D721Med (cell line): Measurements from ENCODE around the gene GREM2.

Experiments
- DNase-seq: peaks from one replicate; pipeline ENCODE4 v3.0.0; 2011; ENCODE audit warnings: low spot score; ENCODE audit not compliant: insufficient read length
- FAIRE-seq: peaks from 2 replicates; lab custom pipeline; 2011; peaks lifted over from hg19 to GRCh38; lab: Jason Lieb, UNC
- TF ChIP-seq, protein P1 (sequence below): IDR thresholded peaks from 2 replicates; pipeline ENCODE4 v1.5.1; 2012; ENCODE audit warnings: mild to moderate bottlenecking, control low read depth; ENCODE audit not compliant: insufficient read depth; ENCODE audit errors: missing control alignments

Gene GREM2

DNA sequence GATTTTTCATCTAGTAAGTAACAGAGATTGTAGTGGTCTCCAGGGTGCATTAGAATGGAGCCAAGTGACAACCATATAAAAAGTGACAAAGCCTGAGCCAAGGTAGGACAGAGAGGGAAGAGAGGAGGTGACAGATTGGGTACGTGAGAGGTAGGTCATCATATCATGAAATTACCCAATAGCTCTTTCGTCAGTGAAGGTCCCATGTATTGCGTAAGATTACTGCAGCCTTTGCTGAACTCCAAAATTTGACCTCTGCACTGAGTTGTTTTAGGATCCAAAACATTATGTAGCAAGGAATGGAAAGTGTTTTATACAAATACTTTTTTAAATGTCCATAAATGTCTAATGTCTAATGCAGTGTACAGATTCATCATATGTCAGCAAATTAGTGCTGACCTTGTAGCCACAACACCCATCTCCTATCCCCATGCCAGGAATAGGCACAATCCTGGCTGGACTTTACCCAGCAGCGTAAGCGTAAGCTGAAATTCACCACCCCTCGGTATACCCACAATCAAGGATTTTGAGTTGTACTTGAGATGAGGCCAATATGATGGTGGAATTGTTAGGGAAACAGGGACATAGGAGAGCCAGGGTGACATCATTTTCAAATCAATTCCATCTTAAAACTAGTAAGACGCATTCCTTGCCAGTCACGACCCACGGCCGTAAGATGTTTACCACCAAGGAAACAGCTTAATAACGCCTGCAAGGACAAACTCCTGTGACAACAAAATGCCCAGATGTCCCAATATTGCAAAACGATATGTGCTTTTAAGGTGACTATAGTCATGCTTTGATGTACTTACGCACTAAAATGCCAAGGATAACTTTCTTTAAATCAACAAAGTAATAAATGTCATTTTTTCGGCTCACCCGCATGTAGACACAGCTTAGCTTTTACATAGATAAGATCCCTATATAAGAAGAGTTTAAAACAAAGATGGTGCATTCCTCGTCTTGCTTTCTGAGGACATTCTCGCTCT lies 38.1 kb upstream of the GREM2 start:
- DNase-seq (no peak), FAIRE-seq (no peak)
- TF ChIP-seq, protein P1, sequence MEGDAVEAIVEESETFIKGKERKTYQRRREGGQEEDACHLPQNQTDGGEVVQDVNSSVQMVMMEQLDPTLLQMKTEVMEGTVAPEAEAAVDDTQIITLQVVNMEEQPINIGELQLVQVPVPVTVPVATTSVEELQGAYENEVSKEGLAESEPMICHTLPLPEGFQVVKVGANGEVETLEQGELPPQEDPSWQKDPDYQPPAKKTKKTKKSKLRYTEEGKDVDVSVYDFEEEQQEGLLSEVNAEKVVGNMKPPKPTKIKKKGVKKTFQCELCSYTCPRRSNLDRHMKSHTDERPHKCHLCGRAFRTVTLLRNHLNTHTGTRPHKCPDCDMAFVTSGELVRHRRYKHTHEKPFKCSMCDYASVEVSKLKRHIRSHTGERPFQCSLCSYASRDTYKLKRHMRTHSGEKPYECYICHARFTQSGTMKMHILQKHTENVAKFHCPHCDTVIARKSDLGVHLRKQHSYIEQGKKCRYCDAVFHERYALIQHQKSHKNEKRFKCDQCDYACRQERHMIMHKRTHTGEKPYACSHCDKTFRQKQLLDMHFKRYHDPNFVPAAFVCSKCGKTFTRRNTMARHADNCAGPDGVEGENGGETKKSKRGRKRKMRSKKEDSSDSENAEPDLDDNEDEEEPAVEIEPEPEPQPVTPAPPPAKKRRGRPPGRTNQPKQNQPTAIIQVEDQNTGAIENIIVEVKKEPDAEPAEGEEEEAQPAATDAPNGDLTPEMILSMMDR, result no peak

DNA sequence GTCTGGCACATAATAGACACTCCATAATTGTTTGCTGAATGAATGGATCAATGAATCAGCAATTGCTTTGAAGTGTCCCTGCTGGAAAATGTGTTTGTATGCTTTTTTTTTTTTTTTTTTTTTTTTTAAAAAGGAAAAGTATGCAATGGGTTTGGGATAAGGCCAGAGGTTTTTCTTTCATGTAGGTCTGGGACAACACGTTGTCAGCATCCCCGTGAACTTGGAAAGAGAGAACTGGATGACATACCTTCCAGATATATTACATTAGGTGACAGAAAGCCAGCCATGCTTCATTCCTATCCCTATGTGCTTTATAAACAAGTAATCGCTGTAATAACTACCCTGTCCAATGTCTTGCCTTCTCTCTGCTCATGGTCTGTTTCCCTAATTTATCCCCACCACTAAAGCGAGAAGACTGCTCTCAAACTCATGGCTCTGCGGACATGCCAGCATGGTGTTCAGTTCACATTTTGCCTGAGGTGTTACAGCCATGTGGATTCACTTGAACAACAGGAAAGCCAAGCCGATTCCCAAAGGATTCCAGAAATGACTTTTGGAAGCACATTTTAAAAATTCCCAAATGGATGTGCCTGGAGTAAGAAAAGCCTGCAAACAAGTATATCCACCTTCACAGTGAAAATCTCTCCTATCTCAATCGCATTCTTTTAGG lies 34.8 kb upstream of the GREM2 start:
- DNase-seq (no peak), FAIRE-seq (no peak)
- TF ChIP-seq, protein P1, result no peak

DNA sequence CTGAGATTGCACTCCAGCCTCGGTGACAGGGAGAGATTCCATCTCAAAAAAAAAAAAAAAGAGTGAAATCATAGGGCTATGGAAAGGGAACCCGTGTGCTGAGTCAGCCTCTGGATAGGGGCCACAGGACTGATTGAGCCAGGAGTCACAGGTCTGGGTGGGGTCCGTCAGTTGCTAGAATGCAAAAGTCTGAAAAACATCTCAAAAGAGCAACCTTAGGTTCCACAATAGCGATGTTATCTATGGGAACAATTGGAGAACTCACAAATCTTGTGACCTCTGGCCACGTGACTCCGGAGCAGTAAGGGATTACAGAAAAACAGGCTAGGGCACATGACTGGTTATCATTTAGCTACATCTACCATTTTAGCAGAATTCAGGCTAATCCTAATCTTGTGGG lies 32.8 kb upstream of the GREM2 start:
- FAIRE-seq (no peak), DNase-seq (no peak)
- TF ChIP-seq, protein P1, result no peak

DNA sequence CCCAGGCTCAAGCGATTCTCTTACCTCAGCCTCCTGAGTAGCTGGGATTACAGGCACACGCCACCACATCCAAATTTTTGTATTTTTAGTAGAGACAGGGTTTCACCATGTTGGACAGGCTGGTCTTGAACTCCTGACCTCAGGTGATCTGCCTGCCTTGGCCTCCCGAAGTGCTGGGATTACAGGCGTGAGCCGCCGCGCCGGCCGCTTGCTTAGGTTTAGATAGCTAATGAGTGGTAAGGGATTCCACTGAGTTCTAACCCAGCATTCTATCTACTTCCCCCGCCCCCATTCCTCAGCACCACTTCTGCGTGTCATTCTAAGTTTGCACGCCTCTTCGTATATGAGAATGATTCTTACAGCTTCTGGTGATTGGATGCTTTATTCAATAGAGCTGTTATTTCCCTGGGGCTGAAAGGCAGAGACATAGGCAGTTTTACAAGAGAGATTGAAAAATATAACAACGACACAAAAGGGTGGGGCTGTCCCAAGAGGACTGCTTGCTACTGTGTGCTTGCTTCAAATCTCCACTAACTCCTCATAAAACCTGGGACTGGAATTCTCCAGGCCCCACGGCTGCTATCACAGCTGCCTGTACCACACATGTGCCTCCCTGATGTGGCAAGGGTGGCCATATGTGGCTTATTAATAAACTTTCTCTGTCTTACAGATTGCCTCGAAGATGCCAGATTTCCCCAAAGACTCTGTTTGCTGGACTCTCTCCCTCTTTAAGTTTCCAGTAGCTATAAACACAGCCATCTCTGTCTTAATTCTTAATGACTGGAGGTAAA lies 23.7 kb upstream of the GREM2 start:
- TF ChIP-seq, protein P1, result no peak
- no peak for FAIRE-seq
- DNase-seq, result no peak

DNA sequence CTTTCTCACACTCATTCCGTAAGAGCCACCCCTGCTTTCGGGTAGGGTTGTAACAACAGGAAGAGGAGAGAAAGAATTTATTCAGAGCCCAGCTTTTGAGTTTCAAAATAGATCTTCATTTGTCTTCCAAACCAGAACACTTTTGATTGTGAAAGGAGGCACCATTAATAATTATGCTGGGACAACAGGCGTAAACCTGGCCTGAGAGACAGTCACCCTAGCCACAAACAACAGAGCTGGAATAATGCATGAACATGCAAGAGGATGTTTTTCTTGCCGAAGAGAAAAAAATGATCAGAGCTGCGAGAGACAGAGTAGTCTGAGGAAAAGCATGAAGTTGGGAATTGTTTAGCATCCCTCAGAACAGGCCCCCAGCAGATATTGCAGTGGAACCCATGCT lies 18.5 kb upstream of the GREM2 start:
- TF ChIP-seq, protein P1, result no peak
- no peak for DNase-seq
- FAIRE-seq, result no peak

DNA sequence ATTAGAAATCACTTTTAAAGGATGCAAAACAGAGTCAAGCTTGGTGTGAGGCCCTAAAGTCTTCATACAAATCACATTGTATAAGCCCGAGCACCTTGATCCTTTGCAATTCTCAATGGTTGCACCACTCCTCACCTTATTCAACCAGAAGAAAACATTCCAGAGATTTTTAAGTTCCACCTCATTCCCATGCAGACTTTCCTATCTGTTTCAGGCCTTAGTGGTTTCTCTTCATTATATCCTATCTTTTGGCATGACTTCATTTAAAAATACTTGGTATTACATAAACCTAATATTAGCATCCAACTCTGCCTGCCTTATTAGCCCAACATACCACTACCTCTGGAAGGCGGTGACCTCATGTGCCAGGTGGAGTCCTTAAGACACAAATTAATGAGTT lies 9.3 kb upstream of the GREM2 start:
- TF ChIP-seq, protein P1, result no peak
- FAIRE-seq (no peak), DNase-seq (no peak)
